HG03060 (cell line): ENCODE measurements around the gene NOX1.
"Not testable (repeated sequence)": the region's sequence is repeated elsewhere in the genome, so short reads cannot be mapped to it uniquely, and the experiment has no call there.

ENCODE experiments used
- ATAC-seq: cut with Tn5 transposase; IDR thresholded peaks from one replicate; pipeline ENCODE4 v1.9.1; 2021; ENCODE audit warnings: low read depth, moderate number of reproducible peaks; ENCODE audit not compliant: unreplicated experiment

NOX1 gene

DNA sequence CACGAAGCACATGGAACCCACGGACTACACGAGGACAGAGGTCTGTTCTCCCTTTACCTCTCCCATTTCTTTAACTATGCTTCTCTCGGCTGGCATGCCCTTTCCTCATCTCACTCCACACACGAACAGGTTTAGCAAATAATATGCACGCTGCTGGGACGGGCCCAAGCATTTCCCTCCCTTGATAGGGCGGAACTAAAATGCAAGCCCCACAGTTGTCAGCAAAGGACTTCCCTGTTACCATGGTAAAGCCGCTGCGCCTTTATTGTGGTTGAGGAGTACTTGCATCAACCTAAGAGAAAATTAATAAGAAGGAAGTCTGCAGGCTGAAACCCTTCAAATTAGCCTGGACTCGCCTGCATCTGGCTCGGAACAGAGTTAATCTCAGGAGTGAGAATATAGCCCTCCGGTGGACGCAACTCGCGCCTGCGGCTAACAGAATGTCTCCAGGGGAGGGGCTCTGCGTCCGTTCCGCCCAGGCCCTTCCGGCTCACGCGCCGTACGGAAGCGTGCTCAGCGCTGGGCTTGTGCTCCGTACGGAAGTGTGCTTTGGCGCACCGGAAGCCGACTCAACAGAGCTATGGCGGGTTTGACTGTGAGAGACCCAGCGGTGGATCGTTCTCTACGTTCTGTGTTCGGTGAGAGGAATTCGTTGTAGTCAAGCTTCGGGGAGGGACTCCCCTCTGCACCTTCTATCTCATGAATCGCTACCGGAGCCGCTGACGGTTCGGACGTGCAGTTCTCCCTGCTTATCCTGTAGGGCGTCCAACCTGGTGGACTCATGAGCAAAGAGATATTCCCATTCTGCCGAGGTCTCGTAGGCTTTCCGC is 54.1 kb downstream of the NOX1 start, which contains the start of gene CSTF2:
Gene CSTF2, plus strand, starts transcription at position 555 of the 830 bp plus-strand sequence. Its CDS starts 26 bp downstream, at position 581.
- peak; percentile 96 for ATAC-seq

GRCh38 chrX:100819534-100819836 is 54.7 kb downstream of the NOX1 start:
- no peak for ATAC-seq

GRCh38 chrX:100817340-100817739 is 56.8 kb downstream of the NOX1 start:
- no peak for ATAC-seq

DNA sequence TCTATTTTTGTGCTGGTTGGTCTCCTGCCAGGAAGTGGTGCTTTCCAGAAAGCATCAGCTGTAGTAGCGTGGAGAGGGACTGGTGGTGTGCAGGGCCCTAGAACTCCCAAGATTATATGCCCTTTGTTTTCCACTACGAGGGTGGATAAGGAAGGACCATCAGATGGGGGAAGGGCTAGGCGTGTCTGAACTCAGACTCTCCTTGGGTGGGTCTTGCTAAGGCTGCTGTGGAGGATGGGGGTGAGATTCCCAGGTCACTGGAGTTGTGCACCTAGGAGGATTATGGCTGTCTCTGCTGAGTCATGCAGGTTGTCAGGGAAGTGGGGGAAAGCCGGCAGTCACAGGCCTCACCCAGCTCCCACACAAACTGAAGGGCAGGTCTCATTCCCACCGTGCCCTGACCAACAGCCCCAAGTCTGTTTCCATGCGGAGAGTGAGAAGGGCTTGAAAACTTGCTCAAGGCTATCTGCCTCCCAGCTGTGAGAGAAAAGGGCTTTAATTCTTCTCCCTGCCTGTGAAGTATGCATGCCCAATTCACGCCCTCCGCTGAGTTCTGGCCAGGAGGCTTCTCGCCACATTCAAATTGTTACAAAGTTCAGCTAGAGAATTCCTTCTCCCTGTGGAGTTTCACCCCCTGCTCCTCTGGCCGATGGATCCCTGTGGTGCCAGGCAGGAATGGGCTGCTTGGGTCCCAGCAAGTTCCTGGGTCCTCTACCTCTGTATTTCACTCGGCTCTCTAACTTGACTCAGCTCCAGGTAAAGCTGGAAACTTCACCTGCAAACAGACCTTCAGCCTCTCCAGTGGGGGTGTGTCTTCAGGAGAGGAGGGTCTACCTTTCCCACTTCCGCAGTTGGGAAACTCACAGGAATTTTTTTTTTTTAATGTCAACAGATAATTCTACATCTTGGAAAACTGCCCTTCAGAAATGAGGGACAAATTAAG is 61.7 kb downstream of the NOX1 start:
- no peak for ATAC-seq

GRCh38 chrX:100808265-100808664 is 65.9 kb downstream of the NOX1 start:
- ATAC-seq, result not testable (repeated sequence)

DNA sequence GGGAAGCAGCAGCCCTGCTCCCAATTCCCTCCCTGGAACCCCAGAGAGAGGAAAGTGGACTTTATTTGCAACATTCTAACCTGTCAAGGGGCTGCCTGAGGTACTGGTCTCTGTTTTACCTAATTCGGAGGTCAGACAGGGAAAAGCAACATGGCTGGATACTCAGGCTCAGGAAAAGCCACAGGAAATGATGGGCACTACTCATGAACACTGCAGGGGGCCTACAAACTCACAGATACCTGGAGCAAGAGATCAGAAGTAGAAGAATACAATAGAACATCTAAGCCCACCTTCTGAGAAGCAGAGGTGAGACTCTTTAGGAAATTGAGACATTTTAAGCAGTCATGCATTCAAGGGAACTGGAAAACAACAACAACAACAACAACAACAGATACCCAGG is 69.4 kb downstream of the NOX1 start:
- ATAC-seq, result no peak

- ATAC-seq, result no peak
Measured at GRCh38 chrX:100802843-100803242, 71.3 kb downstream of the NOX1 start.

DNA sequence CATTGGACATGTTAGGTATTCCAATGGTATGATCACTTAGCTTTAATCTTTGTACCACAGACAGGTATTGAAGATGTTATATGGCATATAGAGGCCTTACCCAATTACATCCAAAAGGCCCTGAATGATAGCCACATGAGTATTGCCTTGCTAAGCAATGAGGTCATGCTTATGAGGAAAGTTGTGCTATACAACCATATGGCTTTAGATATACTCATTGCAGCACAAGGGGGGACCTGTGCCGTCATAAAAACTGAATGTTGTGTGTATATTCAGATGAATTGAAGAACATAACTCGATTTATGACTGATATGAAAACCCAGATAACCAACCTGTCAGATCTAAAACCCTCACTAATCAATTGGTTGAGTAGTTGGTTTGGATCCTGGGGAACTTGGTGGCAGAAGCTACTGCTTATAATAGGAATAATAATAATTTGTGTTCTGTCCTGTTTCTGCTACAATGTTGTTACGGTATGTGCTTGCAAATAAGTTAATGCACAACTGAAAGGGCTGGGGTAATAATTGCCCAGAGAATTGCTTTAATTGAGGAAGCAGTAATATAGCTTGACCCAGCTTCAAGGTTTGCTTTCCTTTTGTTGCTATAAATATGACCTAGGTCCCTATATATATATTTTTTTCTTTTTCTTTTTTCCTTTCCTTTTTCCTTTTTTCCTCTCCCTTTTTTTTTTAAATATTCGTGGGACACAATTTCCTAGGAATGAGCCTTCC is 75.5 kb downstream of the NOX1 start:
- ATAC-seq, result no peak

DNA sequence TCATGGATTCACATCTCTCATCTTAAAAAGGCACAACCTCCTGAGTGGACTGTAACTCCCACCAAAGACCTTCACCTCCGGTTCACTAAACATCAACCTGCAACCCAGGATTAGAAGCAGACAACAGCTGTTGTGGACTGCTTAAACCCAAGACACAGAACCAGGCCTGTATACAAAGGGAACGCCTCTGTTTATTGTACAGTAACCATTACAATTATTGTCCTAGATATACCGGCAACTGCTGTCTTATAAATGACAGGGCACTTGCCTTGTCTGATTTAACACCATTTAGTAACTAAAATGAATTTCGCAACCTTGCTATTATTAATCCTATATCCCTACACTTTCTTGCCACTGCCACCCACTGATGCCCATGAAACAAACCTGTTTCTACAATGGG is 76.8 kb downstream of the NOX1 start:
- ATAC-seq, result no peak

DNA sequence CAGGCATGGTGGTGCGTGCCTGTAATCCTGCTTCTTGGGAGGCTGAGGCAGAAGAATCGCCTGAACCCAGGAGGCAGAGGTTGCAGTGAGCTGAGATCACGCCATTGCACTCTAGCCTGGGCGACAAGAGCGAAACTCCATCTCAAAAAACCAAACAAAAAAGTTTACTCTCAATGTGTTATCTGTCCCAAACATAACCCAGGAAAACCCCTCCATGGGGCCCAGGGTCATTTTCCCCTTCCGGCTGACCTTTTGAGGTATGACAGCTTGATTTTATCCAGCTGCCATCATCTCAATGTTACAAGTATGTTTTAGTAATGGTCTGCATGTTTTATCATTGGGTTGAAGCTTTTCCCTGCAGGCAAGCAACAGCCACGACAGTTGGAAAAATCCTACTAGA is 77.8 kb downstream of the NOX1 start:
- ATAC-seq, result not testable (repeated sequence)
